K562 (cell line): ENCODE results near the gene BEST1. TPM values are rescaled to one million over a fixed set of nuclear protein-coding genes. Genes with fewer than 3 reads are reported as not detected.

ENCODE experiments used
- ATAC-seq: fragments of 200-7000 bp; cut with Tn5 transposase; 3 replicates; pipeline ENCODE4 v1.9.1; 2020; ENCODE audit warnings: moderate library complexity
- BruUV-seq: library from RNA; stranded (reverse); fragments of 400-500 nt; replicated peaks from 2 replicates; lab custom pipeline; 2021; lab: Mats Ljungman, UMichigan
- CTCF ChIA-PET: fragments of 300-600 bp; formaldehyde crosslinking; extraction: SDS; loops from one replicate; lab custom pipeline; 2021; ENCODE audit warnings: low intra/inter-chr PET ratio; lab: Yijun Ruan, JAX
- POLR2A ChIA-PET: fragments of 300-600, 350-650 bp; sonication (Branson Sonifier 250); formaldehyde crosslinking; extraction: SDS; loops from one replicate; lab custom pipeline; 2021; ENCODE audit warnings: antibody characterized with exemption, inconsistent platforms; lab: Yijun Ruan, JAX
- DNase-seq, 4 experiments: peaks; one replicate each; pipeline versions ENCODE4 v3.0.0 to v3.0.0-alpha.2; 2011 to 2018; ENCODE audit warnings: low spot score in 3 of 4, mixed read lengths in 3 of 4; ENCODE audit errors: extremely low read depth in 1 of 4
- FAIRE-seq: peaks from 2 replicates; lab custom pipeline; 2011; peaks lifted over from hg19 to GRCh38; lab: Jason Lieb, UNC
- H2AFZ ChIP-seq: 2 replicates; pipeline ENCODE4 v1.6.0; 2011; ENCODE audit warnings: low read depth, low read length, control low read depth, inconsistent platforms
- H3K27ac ChIP-seq: fragments of 200-600 bp; 3 replicates; pipeline ENCODE4 v1.8.0; 2011; ENCODE audit warnings: low read depth, mild to moderate bottlenecking, control low read depth, inconsistent platforms, low read length, moderate library complexity, mixed read lengths; ENCODE audit errors: extremely low read depth
- H3K27me3 ChIP-seq, 2 experiments: fragments of 300-600 bp in 1 of 2; 2 replicates in 1 of 2; 3 replicates in 1 of 2; pipeline versions ENCODE4 v1.6.0 to v1.8.0; 2011; ENCODE audit warnings: inconsistent platforms in 2 of 2, low read length in 2 of 2, mild to moderate bottlenecking in 1 of 2, mixed read lengths in 1 of 2, moderate library complexity in 1 of 2; ENCODE audit not compliant: control insufficient read depth in 2 of 2, insufficient read depth in 2 of 2
- H3K36me3 ChIP-seq: fragments of 300-600 bp; 3 replicates; pipeline ENCODE4 v1.8.0; 2011; ENCODE audit warnings: mild to moderate bottlenecking, low read length, inconsistent platforms; ENCODE audit not compliant: control insufficient read depth, insufficient read depth
- H3K4me1 ChIP-seq, 2 experiments: fragments of 200-600 bp in 1 of 2; replicated peaks in 1 of 2; 2 replicates in 1 of 2; 3 replicates in 1 of 2; pipeline versions ENCODE4 v1.5.1 to v1.8.0; 2011; ENCODE audit warnings: inconsistent platforms in 2 of 2, low read length in 2 of 2, mild to moderate bottlenecking in 1 of 2, mixed read lengths in 1 of 2, moderate library complexity in 1 of 2; ENCODE audit not compliant: control insufficient read depth in 2 of 2, insufficient read depth in 2 of 2
- H3K4me2 ChIP-seq: 2 replicates; pipeline ENCODE4 v1.6.1; 2011; ENCODE audit warnings: low read length, control low read depth, inconsistent platforms, mixed read lengths; ENCODE audit not compliant: insufficient read depth
- H3K4me3 ChIP-seq: fragments of 200-600 bp; sonication (generic), shearing (Covaris generic); 2 replicates; pipeline ENCODE4 v1.5.1; 2016; ENCODE audit warnings: control low read depth, inconsistent platforms
- H3K79me2 ChIP-seq: fragments of 200-600 bp; 3 replicates; pipeline ENCODE4 v1.8.0; 2011; ENCODE audit warnings: low read length, inconsistent platforms; ENCODE audit not compliant: control insufficient read depth, insufficient read depth
- H3K9ac ChIP-seq, 2 experiments: 2 replicates each; pipeline versions ENCODE4 v1.6.0 to v1.6.1; 2011; ENCODE audit warnings: low read depth in 2 of 2, low read length in 2 of 2, control low read depth in 1 of 2, inconsistent platforms in 1 of 2, mild to moderate bottlenecking in 1 of 2, mixed read lengths in 1 of 2; ENCODE audit not compliant: insufficient read depth in 1 of 2
- H3K9me1 ChIP-seq: one replicate; pipeline ENCODE4 v1.6.0; 2011; ENCODE audit warnings: inconsistent platforms, mild to moderate bottlenecking, low read length, moderate library complexity; ENCODE audit not compliant: control insufficient read depth, insufficient read depth
- H3K9me3 ChIP-seq: replicated peaks from 2 replicates; pipeline ENCODE4 v1.5.1; 2011; ENCODE audit warnings: low read depth, low read length, inconsistent platforms; ENCODE audit not compliant: control insufficient read depth, insufficient read depth
- H4K20me1 ChIP-seq: replicated peaks from 2 replicates; pipeline ENCODE4 v1.6.1; 2011; ENCODE audit warnings: low read length, inconsistent platforms, mixed read lengths; ENCODE audit not compliant: control insufficient read depth, insufficient read depth
- CTBP1 ChIP-seq: fragments of 450-650 bp; IDR thresholded peaks from 2 replicates; pipeline ENCODE4 v1.6.1; 2016; ENCODE audit warnings: borderline replicate concordance
- FOXJ2 ChIP-seq: fragments of 200-800 bp; sonication (Bioruptor generic); IDR thresholded peaks from 2 replicates; pipeline ENCODE4 v1.6.1; 2016; ENCODE audit warnings: missing genetic modification characterization, missing compliant biosample characterization
- MIER1 ChIP-seq: fragments of 450-650 bp; IDR thresholded peaks from 2 replicates; pipeline ENCODE4 v1.6.1; 2016; ENCODE audit warnings: antibody characterized with exemption, mild to moderate bottlenecking, low read depth
- NELFE ChIP-seq: IDR thresholded peaks from 2 replicates; pipeline ENCODE4 v1.6.1; 2011; ENCODE audit warnings: mild to moderate bottlenecking; ENCODE audit not compliant: insufficient read depth, insufficient read length
- PHF20 ChIP-seq: fragments of 450-650 bp; IDR thresholded peaks from 2 replicates; pipeline ENCODE4 v1.6.1; 2018; ENCODE audit not compliant: partially characterized antibody
- PHF21A ChIP-seq: fragments of 450-650 bp; IDR thresholded peaks from 2 replicates; pipeline ENCODE4 v1.6.1; 2017; ENCODE audit warnings: low read depth, borderline replicate concordance
- ZNF695 ChIP-seq: fragments of 450-650 bp; formaldehyde crosslinking; IDR thresholded peaks from 2 replicates; pipeline ENCODE4 v1.4.0; 2020; ENCODE audit warnings: mild to moderate bottlenecking, moderate library complexity
- WGBS: fragments of 100-300 bp; shearing (Covaris generic); methylation state at CpG from one replicate; pipeline ENCODE4 v1.1.6; 2016; ENCODE audit warnings: low coverage, mixed read lengths; ENCODE audit not compliant: insufficient coverage; ENCODE audit errors: missing lambda C conversion rate; 5-methylcytosine and 5-hydroxymethylcytosine counted together
- in situ Hi-C: fragments of 300-500 bp; cut with MboI; formaldehyde crosslinking; loops from 4 replicates; pipeline ENCODE4 v1.15.0; 2018; ENCODE audit warnings: inconsistent platforms, mixed read lengths
- intact Hi-C: fragments of 100-400 bp; cut with micrococcal nuclease; formaldehyde crosslinking; loops from 2 replicates; pipeline ENCODE4 v1.14.2; 2022
- polyA plus RNA-seq, 8 experiments: library from polyadenylated mRNA; depleted of rRNA in 4 of 8; stranded (reverse) in 5 of 8; unstranded in 3 of 8; fragments of >200 nt; fragmentation: Nextera tagmentation in 2 of 8; fragmentation: Illumina TruSeq in 1 of 8; extraction: Ambion mirVana in 2 of 8; extraction: Trizol in 1 of 8; gene quantifications; 2 replicates each; pipeline versions ENCODE4 v1.2.1 to v1.2.3, GENCODE V29; 2011 to 2014; ENCODE audit warnings: inconsistent platforms in 1 of 8, missing spikeins in 1 of 8
- total RNA-seq, 7 experiments: library from RNA; depleted of rRNA in 6 of 7; stranded (reverse); fragments of >200 nt in 6 of 7; fragmentation: Illumina TruSeq in 2 of 7; extraction: Trizol in 2 of 7; gene quantifications; 2 replicates each; pipeline versions ENCODE4 v1.2.1 to v1.2.3, GENCODE V29; 2011 to 2021; ENCODE audit warnings: low replicate concordance in 1 of 7

BEST1 gene
- total and polyA plus RNA-seq, 9 of the 15 experiments (the other 6 are each of a cell fraction or from before 2014, with no cell fraction given): 0.07 to 1.3 (median 0.40) TPM

- ATAC-seq: no peak
- TF ChIP-seq NELFE (no peak), PHF21A (no peak), PHF20 (no peak), MIER1 (no peak), CTBP1 (no peak), ZNF695 (CRISPR knock-in tag) (no peak), FOXJ2 (tag) (no peak)
- TF ChIP-seq, all 486 proteins: peak for 0
- peaks cover 5% of the 10 kb centered on the region for H3K9me1 ChIP-seq
- peak overlapping the region; percentile 85; the same call in 1 of the 2 replicates for H2AFZ ChIP-seq
- H3K27me3 ChIP-seq: no peaks in the 10 kb centered on the region
- no peaks in the 10 kb centered on the region for H3K79me2 ChIP-seq
- CTCF ChIA-PET: interaction anchor here (1.1 to 4.5 kb wide), 3 partner anchors 47 to 76 kb away, joined by 4 to 98 read pairs (median 7); no protein-coding TSS in a partner anchor
- DNase-seq: no peak
- peaks cover 19 to 27% of the 10 kb centered on the region in 2 experiments; a peak in 4 of 5 replicates for H3K4me1 ChIP-seq
- H3K36me3 ChIP-seq: no peaks in the 10 kb centered on the region
- BruUV-seq: no TSS peak
- H4K20me1 ChIP-seq: no peaks in the 10 kb centered on the region
- no peak overlapping the region for H3K4me3 ChIP-seq
- intact Hi-C loops: loop anchor here (1.0 kb wide), 3 partner anchors 48 to 107 kb away; no protein-coding TSS in a partner anchor
- H3K4me2 ChIP-seq: no peak overlapping the region
- in situ Hi-C loops: loop anchor here (5.0 kb wide), 1 partner anchor 50 kb away; no protein-coding TSS in a partner anchor
- no peaks in the 10 kb centered on the region for H3K9me3 ChIP-seq
- no peak overlapping the region for H3K27ac ChIP-seq
- peak overlapping the region in 1 of 2 experiments; percentile 69; a peak in 1 of 4 replicates for H3K9ac ChIP-seq
- WGBS: 67% methylated on average over 5 of the region's 5 CpGs
- FAIRE-seq: no peak
- POLR2A ChIA-PET: interaction anchor here (0.8 to 14.1 kb wide), 7 partner anchors 11 to 149 kb away, joined by 3 to 327 read pairs (median 4); partner anchors contain the start of gene FTH1
Measured at GRCh38 chr11:61946894-61947293, 3.3 kb upstream of the BEST1 start.
